Stimulated activated CD4-positive, alpha-beta T cell treated with anti-CD3 and anti-CD28 coated beads, Interleukin-2, amount 100 ng/mL, for 4 hours (primary cell): ENCODE measurements around the gene CREB3L2.
"Not testable (repeated sequence)": the region's sequence is repeated elsewhere in the genome, so short reads cannot be mapped to it uniquely, and the experiment has no call there.

ENCODE experiments used
- DNase-seq: peaks from one replicate; pipeline ENCODE4 v3.0.0-alpha.2; 2020; ENCODE audit warnings: low read depth

The CREB3L2 gene

GRCh38 chr7:137968339-137968738 lies 33.5 kb downstream of the CREB3L2 start:
- DNase-seq, result not testable (repeated sequence)

- DNase-seq, result no peak
Measured at GRCh38 chr7:137967143-137968018, 34.5 kb downstream of the CREB3L2 start.

- DNase-seq, result no peak
Measured at GRCh38 chr7:137966641-137967142, 35.2 kb downstream of the CREB3L2 start.

- DNase-seq, result no peak
Measured at GRCh38 chr7:137965942-137966640, 35.8 kb downstream of the CREB3L2 start.

GRCh38 chr7:137964824-137965545 lies 36.9 kb downstream of the CREB3L2 start:
- no peak for DNase-seq

GRCh38 chr7:137962875-137963507 lies 38.9 kb downstream of the CREB3L2 start:
- DNase-seq, result no peak

GRCh38 chr7:137962491-137962874 lies 39.4 kb downstream of the CREB3L2 start:
- no peak for DNase-seq

GRCh38 chr7:137961200-137962177 lies 40.4 kb downstream of the CREB3L2 start:
- DNase-seq, result no peak

GRCh38 chr7:137960020-137960419 lies 41.9 kb downstream of the CREB3L2 start:
- DNase-seq, result no peak

GRCh38 chr7:137958470-137959431 lies 43.1 kb downstream of the CREB3L2 start:
- DNase-seq, result no peak

GRCh38 chr7:137957887-137958286 lies 44.0 kb downstream of the CREB3L2 start:
- DNase-seq, result no peak

GRCh38 chr7:137956591-137956990 lies 45.3 kb downstream of the CREB3L2 start:
- DNase-seq, result no peak

- DNase-seq, result no peak
Measured at GRCh38 chr7:137956183-137956582, 45.7 kb downstream of the CREB3L2 start.

GRCh38 chr7:137954614-137955013 lies 47.3 kb downstream of the CREB3L2 start:
- no peak for DNase-seq

GRCh38 chr7:137953665-137954470 lies 48.0 kb downstream of the CREB3L2 start:
- DNase-seq, result no peak

GRCh38 chr7:137953043-137953664 lies 48.7 kb downstream of the CREB3L2 start:
- no peak for DNase-seq

- DNase-seq, result no peak
Measured at GRCh38 chr7:137952426-137952805, 49.5 kb downstream of the CREB3L2 start.

- DNase-seq, result no peak
Measured at GRCh38 chr7:137951700-137952425, 50.0 kb downstream of the CREB3L2 start.
